ENCODE data around the gene PPFIBP2.
A peak's percentile ranks its signal among the peaks of the same experiment; 100 is the strongest.
"Not testable (repeated sequence)": the region's sequence is repeated elsewhere in the genome, so short reads cannot be mapped to it uniquely, and the experiment has no call there.

Gene PPFIBP2

GRCh38 chr11:7500251-7500650, 13.5 kb upstream of the PPFIBP2 start:
- DNase-seq = no peak

- no peak for DNase-seq
These were observed 12.5 kb upstream of the PPFIBP2 start for GRCh38 chr11:7501251-7501650.

- no peak for DNase-seq
These were observed 11.9 kb upstream of the PPFIBP2 start for GRCh38 chr11:7501894-7502293.

GRCh38 chr11:7506243-7506642, 7.6 kb upstream of the PPFIBP2 start:
- no peak for DNase-seq

- no peak for DNase-seq
These were observed 5.7 kb upstream of the PPFIBP2 start for GRCh38 chr11:7508087-7508486.

- no peak for DNase-seq
These were observed 3.8 kb upstream of the PPFIBP2 start for GRCh38 chr11:7509966-7510365.

- DNase-seq = peak; percentile 4 to 11
These were observed 2.4 kb upstream of the PPFIBP2 start for GRCh38 chr11:7511401-7511800.

- DNase-seq = peak; percentile 67 to 73
These were observed 1.1 kb upstream of the PPFIBP2 start for GRCh38 chr11:7512525-7513233.

GRCh38 chr11:7514099-7514591, 346 bp downstream of the PPFIBP2 start:
- peak in 1 of 2 experiments; percentile 1 for DNase-seq

- no peak for DNase-seq
These were observed 1.7 kb downstream of the PPFIBP2 start for GRCh38 chr11:7515447-7515886.

- no peak for DNase-seq
These were observed 2.7 kb downstream of the PPFIBP2 start for GRCh38 chr11:7516475-7516874.

GRCh38 chr11:7517743-7518142, 3.9 kb downstream of the PPFIBP2 start:
- DNase-seq = not testable (repeated sequence)

GRCh38 chr11:7518811-7519562, 5.2 kb downstream of the PPFIBP2 start:
- DNase-seq = no peak

- DNase-seq = no peak
These were observed 6.5 kb downstream of the PPFIBP2 start for GRCh38 chr11:7520011-7520942.

- DNase-seq = no peak
These were observed 7.2 kb downstream of the PPFIBP2 start for GRCh38 chr11:7520981-7521487.

GRCh38 chr11:7522121-7522520, 8.3 kb downstream of the PPFIBP2 start:
- DNase-seq = no peak

GRCh38 chr11:7522546-7522945, 8.7 kb downstream of the PPFIBP2 start:
- no peak for DNase-seq

GRCh38 chr11:7523416-7524210, 9.8 kb downstream of the PPFIBP2 start:
- DNase-seq = no peak

- peak in 1 of 2 experiments; percentile 0 for DNase-seq
These were observed 10.8 kb downstream of the PPFIBP2 start for GRCh38 chr11:7524462-7525235.

- DNase-seq = no peak
These were observed 11.6 kb downstream of the PPFIBP2 start for GRCh38 chr11:7525424-7525823.

- no peak for DNase-seq
These were observed 13.2 kb downstream of the PPFIBP2 start for GRCh38 chr11:7527029-7527428.
